Stimulated activated CD8-positive, alpha-beta memory T cell treated with anti-CD3 and anti-CD28 coated beads, Interleukin-2, amount 100 ng/mL, for 1 hour (primary cell): ENCODE measurements around the gene PLS3.
"Not testable (repeated sequence)": the region's sequence is repeated elsewhere in the genome, so short reads cannot be mapped to it uniquely, and the experiment has no call there.

ENCODE experiments used
- DNase-seq, 2 donors: peaks; one replicate each; pipeline ENCODE4 v3.0.0-alpha.2; 2020; ENCODE audit warnings: low read depth in 2 of 2

Gene PLS3

DNA sequence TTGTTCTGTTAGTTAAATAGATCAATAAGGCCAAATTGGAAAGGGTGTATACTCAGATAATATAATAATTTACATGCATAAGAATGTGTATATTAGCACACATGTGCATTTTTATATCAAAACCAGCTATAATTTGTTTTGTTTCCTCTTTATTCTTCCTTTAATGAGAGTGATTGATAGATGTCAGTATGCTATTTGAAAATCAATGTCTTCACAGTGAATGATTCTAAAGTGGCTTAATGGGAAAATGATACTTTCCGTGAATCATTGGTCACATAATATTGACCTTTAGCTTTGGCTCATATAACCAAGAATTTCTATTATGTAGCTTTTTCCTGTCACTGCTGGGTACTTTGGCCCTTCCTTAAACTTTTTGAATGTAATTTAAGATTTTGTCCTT, 48.6 kb downstream of the PLS3 start:
- DNase-seq: no peak

DNA sequence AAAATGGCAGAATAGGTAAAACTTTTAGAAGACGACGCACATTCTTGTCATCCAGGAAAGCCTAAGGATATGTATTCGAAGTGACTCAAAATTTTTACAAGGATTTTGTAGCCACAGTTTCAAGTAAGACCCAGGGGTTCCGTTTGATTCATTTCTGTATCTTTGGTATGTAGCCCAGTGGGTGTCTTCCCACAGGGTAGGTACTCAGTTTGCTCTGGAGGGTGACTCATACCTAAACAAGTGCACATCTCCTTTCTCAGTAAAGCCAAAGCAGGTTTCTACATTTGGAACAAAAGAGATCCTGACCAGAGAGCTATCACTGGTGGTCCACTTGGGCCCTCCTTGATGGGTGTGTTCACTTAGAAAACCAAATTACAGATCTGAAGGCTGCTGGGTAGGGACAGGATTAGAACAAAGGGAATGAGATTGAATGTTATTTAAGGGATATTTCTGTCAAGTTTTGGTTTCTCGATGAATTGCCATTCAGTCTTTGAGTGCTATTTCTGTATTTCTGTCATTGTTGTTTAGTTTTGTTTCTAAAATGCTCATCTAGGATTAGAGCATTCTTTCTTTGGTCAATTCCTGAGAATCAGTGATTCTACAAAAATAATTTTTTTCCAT, 56.1 kb downstream of the PLS3 start:
- DNase-seq: no peak

DNA sequence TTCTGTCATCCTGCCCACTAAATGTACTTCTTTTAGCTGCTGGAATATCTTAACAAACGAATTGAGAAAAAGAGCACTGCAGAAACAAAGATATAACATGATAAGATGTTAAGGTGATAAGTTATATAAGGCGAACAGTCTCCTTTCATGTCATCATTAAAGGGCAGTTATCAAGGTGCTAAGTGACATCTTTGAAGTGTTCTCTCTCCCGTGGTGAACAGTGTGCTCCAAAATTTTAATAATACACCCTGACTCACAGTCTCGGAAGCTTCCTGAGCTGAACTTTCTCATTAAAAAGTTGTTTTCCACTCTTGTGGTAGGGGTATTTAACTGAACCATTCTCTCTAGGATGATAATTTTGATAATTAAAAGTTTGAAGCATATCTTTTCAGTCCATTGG, 61.6 kb downstream of the PLS3 start:
- DNase-seq: no peak

DNA sequence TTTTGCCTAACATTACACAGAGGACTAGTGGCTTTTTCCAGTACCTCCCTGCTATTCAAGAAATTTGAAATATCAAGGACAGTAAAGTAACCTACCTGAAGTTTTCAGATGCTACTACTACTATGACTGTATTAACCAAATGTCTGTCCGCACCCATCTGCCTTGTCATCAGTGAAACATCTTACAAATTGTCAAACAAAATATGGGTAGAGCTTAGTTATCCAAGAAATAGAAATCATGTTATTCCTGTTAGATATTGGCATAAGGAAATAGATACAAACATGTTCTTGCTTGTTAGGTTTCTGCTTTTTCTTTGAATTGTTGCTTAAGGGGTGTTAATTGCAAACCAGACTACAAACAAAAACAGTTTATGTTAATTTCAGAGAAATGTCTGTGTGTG, 63.9 kb downstream of the PLS3 start:
- no peak for DNase-seq

DNA sequence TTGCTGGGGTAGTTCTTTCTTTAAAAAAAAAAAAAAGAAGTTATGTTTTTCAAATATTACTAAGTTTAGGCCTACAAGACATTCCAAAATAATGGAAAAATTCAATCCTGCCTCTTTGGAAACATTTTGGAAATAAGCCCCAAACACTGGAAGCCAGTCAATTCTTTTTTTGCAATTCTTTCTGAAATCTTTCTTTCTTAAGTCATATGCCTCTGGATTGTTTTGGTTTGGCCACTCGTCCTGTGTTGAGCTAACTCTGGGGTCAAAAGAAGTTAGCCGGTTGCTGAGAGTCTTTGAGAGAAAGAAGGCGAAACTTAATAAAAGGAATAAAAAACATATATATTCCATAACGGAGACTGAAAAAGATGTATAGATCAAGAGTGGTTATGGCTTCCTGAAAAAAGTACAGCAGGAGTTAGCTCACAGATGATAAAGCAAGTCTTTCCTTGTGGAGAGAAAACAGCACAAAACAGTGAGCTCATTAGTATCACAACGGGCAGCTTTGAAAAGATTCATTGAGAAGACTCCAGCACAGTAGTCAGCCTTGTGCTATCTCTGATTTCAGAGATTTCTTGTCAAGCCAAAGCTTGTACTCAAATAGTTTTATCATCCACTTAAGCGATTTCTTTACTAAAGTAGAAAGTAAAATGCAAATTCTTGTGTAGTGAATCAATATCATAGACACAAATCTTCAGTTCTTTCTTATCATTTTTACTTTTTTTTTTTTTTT, 64.8 kb downstream of the PLS3 start:
- DNase-seq: no peak

DNA sequence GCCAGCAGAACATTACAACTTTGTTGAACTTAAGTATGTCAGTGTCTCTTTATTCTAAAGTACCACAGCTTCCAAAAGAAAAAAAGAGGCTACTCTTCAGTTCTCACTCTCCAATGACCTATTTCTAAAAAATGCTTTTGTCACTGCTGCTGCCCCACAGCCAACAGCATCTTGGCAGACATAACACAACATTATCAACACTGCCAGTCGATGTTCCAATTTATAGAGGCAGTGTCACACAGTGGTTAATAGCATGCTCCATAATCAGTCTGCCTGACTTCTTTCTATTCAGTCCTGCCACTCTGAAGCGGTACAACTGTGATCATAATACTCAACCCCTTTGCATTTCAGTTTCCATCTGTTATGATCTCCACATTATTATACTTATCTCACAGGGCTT, 69.2 kb downstream of the PLS3 start:
- DNase-seq: no peak

DNA sequence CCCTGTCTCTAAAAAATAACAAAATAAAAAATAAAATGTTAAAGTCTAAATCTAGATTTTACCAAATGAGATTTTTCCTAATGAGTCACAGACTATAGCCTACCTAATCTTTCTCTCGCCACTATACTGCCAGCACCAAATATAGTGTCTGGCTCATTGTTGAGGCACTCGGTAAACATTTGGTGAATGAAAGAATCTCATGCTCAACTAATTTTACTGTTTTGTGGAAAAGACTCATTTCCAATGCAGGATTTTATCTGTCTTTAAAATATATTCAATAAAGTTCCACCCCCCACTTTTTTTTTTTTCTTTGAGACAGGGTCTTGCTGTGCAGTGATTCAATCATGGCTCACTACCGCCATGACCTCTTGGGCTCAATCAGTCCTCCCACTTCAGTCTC, 71.5 kb downstream of the PLS3 start:
- DNase-seq: no peak

DNA sequence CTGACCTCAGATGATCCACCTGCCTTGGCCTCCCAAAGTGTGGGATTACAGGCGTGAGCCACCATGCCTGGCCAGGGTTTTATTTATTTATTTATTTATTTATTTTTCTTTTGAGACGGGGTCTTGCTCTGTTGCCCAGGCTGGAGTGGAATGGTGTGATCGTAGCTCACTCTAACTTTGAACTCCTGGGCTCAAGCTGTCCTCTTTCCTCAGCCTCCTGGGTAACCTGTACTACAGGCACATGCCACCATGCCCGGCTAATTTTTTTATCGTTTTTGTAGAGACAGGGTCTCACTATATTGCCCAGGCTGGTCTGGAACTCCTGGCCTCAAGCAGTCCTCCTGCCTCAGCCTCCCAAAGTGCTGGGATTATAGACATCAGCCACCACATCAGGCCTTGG, 72.4 kb downstream of the PLS3 start:
- DNase-seq: not testable (repeated sequence)

DNA sequence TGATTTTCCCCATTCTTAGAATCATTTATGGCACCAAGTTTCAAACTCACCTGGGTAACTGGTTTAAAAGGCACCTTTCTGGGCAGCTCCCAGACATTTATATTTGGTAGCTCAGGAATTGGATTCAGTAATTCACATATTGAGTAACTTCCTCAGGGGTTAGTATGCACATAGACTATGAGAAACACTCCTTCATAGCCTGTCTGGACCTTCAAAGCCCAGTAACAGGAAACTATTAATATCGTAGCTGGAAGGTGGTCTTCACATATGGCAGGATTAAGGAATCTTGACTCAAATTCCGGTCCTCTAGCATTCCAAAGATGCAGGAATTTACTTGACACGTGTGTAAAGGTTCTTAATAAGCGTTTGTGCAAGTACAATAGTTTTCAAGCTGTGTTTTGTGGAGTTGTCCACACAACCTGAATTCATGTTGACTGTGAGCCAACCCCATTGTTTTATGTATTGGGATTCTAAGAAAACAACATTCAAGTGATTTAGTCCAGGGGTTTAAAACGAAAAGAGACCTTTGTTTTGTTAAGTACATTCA, 78.4 kb downstream of the PLS3 start:
- no peak for DNase-seq

DNA sequence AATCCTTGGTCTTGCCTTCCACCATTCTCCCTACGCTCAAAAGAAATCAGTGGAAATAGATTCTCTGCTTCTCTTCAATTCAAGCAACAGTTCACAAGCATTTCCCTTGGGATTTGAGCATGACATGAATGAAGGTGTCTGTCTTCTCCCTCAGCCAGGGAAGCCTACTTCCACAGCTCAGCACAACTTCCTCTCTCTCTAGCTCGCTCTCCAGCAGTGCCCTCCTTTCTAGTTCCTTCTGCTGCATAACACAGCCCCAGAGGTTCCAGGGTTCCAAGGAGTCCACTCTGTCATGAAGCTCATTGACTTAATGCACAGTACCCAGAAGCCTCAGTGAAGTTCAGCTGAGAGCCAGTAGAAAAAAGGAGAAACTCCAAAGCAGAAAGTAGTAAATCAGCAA, 81.3 kb downstream of the PLS3 start:
- no peak for DNase-seq

DNA sequence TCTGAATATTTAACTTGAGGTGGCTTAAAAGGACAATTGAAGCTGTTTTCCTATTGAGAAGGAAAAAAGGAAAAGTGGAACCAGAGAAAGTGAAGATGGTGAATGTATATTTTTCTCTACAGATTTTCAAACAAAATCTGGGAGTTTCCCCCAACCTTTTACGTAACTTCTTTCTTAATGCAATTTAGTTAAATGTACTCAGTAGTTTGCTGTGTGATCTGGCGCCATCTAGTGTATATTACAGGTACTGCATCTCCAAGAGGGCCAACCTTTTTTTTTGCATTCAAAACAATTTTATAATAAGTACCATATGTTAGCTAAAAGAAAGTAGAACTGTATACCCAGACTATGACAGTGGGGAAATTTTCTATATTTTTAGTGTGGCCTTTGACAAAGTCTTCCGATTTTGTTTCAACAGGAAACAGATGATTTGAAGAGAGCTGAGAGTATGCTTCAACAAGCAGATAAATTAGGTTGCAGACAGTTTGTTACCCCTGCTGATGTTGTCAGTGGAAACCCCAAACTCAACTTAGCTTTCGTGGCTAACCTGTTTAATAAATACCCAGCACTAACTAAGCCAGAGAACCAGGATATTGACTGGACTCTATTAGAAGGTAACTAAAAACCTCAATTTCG, 82.0 kb downstream of the PLS3 start:
- no peak for DNase-seq

DNA sequence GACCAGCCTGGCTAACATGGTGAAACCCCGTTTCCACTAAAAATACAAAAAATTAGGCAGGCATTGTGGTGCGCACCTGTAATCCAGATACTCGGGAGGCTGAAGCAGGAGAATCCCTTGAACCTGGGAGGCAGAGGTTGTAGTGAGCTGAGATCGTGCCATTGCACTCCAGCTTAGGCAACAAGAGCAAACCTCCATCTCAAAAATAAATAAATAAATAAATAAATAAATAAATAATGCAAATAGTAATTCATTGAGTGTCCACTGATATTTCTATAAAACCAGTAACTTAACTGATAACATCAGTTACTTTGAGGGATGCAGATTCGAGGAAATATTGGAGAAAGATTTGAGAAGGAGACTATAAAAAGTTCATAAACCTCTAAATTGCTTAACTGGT, 83.4 kb downstream of the PLS3 start:
- not testable (repeated sequence) for DNase-seq

DNA sequence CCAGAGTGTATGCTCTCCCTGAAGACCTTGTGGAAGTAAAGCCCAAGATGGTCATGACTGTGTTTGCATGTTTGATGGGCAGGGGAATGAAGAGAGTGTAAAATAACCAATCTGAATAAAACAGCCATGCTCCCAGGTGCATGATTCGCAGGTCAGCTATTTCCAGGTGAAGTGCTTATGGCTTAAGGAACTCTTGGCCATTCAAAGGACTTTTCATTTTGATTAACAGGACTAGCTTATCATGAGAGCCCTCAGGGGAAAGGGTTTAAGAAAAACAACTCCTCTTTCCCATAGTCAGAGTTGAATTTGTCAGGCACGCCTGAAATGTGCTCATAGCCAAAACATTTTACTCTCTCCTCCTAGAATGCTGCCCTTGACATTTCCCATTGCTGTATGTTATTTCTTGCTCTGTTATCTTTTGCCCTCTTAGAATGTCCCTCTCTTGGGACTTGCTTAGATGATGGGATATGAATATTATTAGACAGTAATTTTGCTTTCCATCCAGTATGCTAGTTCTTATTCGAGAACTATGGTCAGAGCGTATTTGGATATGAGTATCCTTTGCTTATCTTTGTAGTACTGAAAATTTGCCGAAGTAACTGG, 88.6 kb downstream of the PLS3 start:
- DNase-seq: no peak

DNA sequence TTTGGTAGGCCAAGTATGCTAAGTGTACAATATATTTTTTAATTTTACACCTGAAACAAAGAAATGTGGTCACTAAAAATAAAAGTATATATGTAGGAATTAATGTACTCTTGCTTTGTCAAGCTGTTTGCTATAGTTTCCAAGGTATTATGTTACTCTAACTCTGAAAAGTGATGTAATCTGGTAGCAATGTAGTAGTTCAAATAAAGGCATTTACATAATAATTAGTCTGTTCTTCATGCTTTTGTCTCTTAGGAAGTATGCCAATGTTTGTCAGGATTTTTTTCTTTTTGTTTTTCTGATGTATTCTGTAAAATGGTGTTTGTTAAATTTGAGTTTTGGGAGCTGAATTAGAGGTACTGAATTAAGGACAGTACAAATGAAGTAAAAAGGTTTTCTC, 89.5 kb downstream of the PLS3 start:
- DNase-seq: no peak

DNA sequence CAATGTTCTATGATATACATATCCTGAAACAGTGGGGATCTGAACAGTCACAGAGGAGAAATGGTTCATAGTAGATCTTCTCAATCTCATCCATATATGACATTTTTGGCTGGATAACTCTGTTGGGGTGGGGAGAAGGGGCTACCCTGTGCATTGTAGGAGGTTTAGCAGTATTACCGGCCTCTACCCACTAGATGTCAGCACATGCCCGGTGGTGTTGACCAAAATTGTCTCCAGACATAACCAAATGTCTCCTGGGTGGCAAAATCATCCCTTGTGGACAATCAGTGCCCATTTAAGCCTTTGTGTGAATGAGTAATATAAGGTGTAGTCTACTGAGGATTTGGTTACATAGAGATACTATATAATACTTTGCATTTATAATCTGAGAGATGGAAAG, 89.9 kb downstream of the PLS3 start:
- no peak for DNase-seq

DNA sequence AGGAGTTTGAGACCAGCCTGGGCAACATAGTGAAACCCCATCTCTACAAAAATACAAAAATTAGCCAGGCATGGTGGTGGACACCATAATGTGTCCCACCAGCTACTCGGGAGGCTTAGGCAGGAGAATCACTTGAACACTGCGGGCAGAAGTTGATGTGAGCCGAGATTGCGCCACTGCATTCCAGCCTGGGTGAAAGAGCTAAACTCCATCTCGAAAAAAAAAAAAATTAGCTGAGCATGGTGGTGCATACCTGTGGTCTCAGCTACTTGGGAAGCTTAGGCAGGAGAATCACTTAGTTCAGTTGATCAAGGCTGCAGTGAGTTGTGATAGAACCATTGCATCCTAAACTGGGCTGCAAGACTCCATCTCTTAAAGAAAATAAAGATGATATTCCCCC, 91.2 kb downstream of the PLS3 start:
- no peak for DNase-seq

DNA sequence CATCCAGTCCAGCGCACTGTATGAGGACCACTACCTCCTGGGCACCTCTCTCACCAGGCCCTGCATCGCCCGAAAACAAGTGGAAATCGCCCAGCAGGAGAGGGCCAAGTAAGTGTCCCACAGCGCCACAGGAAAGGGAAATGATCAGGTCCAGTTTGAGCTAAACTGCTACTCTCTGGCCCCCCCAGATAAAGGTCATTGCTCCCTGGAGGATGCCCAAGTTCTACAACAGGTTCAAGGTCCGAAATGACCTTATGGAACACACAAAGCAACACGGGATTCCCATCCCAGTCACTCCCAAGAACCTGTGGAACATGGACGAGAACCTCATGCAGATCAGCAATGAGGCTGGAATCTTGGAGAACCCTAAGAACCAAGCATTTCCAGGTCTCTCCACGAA, 104.1 kb downstream of the PLS3 start:
- DNase-seq: no peak

DNA sequence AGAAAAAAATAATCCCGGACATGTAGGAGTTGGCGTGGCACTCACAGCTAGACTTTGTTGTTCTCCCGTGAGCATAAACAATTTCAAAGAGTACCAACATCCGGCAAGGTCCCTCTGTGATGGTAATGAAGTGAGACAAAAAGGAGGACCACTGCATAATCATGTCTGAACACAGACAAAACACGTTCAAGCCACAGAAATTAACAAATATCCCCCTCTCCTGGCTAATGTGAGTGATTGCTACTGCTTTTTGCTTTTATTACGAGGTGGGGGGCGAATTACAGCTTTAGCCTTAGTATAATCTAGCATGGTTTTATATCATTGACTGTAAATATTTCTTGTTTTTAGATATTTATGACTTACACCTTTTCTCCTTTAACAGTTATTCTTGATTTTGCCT, 118.5 kb downstream of the PLS3 start:
- DNase-seq: no peak

DNA sequence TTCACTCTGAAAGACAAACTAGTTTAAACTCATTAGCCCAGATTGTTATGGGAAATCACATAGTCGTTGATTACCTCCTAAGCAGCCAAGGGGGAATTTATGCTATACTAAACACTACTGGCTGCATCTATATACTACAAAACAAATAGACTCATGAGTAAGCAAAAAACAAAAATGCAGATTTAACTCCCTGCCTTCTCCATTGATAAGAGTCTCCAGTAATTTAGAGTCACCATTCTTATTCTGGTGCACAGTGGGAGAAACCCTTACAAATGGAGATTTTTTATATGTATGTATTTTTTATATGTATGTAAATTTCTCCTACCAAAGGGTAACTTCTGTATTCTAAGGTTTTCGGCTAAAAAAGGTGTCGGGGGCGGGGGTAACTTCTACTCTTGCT, 126.6 kb downstream of the PLS3 start:
- DNase-seq: no peak

DNA sequence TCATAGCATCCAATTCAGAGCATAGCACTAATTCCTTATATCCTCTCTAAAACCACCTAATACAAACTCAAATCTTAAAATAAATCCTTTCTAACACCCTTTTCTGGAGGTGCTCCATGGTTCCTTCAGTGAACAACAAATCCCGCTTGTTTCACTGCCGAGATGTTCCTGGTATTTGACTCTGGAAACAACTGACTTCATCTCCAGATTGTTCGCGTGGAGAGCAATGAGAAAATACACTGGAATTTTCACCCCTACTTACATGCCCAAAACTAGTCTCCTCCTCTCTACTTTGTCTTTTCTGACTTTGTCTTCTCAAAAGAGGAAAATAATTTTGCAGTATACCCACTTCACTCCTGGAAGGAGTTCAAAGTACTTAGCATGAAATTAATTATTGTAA, 129.0 kb downstream of the PLS3 start:
- no peak for DNase-seq

DNA sequence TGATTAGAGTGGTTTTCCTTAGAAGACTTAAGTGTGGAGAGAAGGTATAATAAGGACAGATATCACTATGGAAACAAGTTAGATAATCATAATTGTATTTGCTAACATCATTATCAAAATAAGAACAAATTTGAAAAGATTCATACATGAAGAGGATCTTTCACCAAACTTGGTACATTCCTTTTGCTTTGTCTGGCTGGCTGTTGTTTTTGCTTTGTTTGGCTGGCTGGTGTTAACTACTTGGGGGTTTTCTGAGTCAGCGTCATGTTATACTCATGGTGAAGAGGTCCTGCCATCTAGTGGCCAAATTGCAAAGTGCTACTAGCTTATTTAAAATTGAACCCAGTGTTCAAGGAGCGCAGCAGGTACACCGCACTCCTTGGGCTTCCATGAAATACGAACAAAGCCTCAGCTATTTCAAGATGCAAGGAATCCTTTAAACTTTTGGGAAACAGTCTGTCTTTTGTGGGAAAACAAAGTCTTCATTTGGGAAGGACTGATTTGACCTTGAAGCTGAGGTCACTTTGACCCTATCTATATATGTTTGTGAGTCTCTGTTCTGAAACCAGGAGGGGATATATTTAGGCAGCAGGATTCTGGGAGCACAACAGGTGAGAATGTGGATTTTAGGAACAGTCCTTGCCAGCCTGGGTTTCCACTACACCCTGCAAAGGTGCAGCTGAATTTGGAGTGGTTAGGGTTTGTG, 129.7 kb downstream of the PLS3 start:
- DNase-seq: no peak

DNA sequence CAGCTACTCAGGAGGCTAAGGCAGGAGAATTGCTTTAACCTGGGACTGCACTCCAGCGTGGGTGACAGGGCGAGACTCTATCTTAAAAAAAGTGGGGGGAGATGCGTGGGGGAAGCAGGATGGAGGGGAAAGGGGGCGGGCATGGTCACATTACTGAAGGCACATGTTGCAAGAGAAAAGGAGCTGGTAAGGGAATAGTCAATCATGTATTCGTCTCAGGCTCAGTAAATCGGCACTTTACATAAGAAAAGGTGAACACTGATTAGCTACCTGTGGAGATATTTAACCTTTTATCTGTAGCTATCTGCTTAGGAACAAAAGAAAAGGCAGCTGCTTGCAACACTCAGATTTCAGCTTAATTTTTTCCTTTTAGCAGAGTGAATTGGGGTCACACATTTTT, 132.5 kb downstream of the PLS3 start:
- DNase-seq: no peak
